Caco-2 (cell line): ENCODE measurements around the gene FXYD7. TPM values are rescaled to one million over a fixed set of nuclear protein-coding genes. Genes with fewer than 3 reads are reported as not detected.

Experiments
- BruUV-seq: library from RNA; stranded (reverse); fragments of 400-500 nt; replicated peaks from 2 replicates; lab custom pipeline; 2021; lab: Mats Ljungman, UMichigan
- CTCF ChIA-PET: fragments of 300-600 bp; sonication (Branson Sonifier 250); formaldehyde crosslinking; loops from one replicate; lab custom pipeline; 2022; ENCODE audit warnings: antibody characterized with exemption; lab: Charles Lee
- POLR2A ChIA-PET: fragments of 300-600 bp; sonication (Branson Sonifier 250); formaldehyde crosslinking; loops from one replicate; lab custom pipeline; 2022; ENCODE audit warnings: antibody characterized with exemption; lab: Charles Lee
- DNase-seq, 2 experiments: peaks; one replicate each; pipeline versions ENCODE4 v3.0.0 to v3.0.0-alpha.2; 2020 to 2022
- H3K27me3 ChIP-seq: replicated peaks from 2 replicates; pipeline ENCODE4 v1.6.0; 2011; ENCODE audit warnings: low read length; ENCODE audit not compliant: control insufficient read depth, insufficient read depth
- H3K36me3 ChIP-seq: 2 replicates; pipeline ENCODE4 v1.5.1; 2011; ENCODE audit warnings: low read length; ENCODE audit not compliant: control insufficient read depth, insufficient read depth
- H3K4me1 ChIP-seq: fragments of 250-450 bp; sonication (Bioruptor Pico); 2 replicates; pipeline ENCODE4 v1.5.1; 2020; ENCODE audit warnings: mild to moderate bottlenecking
- H3K4me3 ChIP-seq: 2 replicates; pipeline ENCODE4 v1.5.1; 2011; ENCODE audit warnings: low read depth, mild to moderate bottlenecking, control low read depth, low read length
- H3K9me3 ChIP-seq: fragments of 250-450 bp; sonication (Bioruptor Pico); 2 replicates; pipeline ENCODE4 v1.5.1; 2020; ENCODE audit warnings: mild to moderate bottlenecking, moderate library complexity
- H3K27ac Mint-ChIP-seq: one replicate; pipeline ENCODE4 v1.8.0; 2022; ENCODE audit warnings: mixed read lengths; ENCODE audit not compliant: unreplicated experiment
- H3K27me3 Mint-ChIP-seq: one replicate; pipeline ENCODE4 v1.8.0; 2022; ENCODE audit warnings: mixed read lengths; ENCODE audit not compliant: insufficient read depth, unreplicated experiment
- H3K36me3 Mint-ChIP-seq: one replicate; pipeline ENCODE4 v1.8.0; 2022; ENCODE audit warnings: mild to moderate bottlenecking, mixed read lengths; ENCODE audit not compliant: insufficient read depth, unreplicated experiment
- H3K4me1 Mint-ChIP-seq: one replicate; pipeline ENCODE4 v1.8.0; 2022; ENCODE audit warnings: low read depth, mixed read lengths; ENCODE audit not compliant: unreplicated experiment
- H3K4me3 Mint-ChIP-seq: one replicate; pipeline ENCODE4 v1.8.0; 2022; ENCODE audit warnings: mild to moderate bottlenecking, moderate library complexity, mixed read lengths; ENCODE audit not compliant: unreplicated experiment
- H3K9me3 Mint-ChIP-seq: one replicate; pipeline ENCODE4 v1.8.0; 2022; ENCODE audit warnings: mixed read lengths; ENCODE audit not compliant: unreplicated experiment
- CTCF ChIP-seq, 2 experiments: fragments of 200-600 bp in 1 of 2; IDR thresholded peaks; 1 replicate in 1 of 2; 2 replicates in 1 of 2; pipeline versions ENCODE4 v1.5.1 to v1.8.0; 2011 to 2022; ENCODE audit warnings: antibody characterized with exemption in 1 of 2, control low read depth in 1 of 2, inconsistent platforms in 1 of 2, low read depth in 1 of 2, low read length in 1 of 2, mild to moderate bottlenecking in 1 of 2, moderate library complexity in 1 of 2; ENCODE audit not compliant: insufficient read depth in 1 of 2, severe bottlenecking in 1 of 2, unreplicated experiment in 1 of 2
- intact Hi-C: fragments of 100-400 bp; cut with micrococcal nuclease; formaldehyde crosslinking; loops from one replicate; pipeline ENCODE4 v1.10.0; 2022; ENCODE audit not compliant: unreplicated experiment
- total RNA-seq: library from RNA; stranded (reverse); gene quantifications from 2 replicates; pipeline ENCODE4 v1.2.3, GENCODE V29; 2022

Gene FXYD7
- total RNA-seq, 1 experiment from 2014 or later: not detected

DNA sequence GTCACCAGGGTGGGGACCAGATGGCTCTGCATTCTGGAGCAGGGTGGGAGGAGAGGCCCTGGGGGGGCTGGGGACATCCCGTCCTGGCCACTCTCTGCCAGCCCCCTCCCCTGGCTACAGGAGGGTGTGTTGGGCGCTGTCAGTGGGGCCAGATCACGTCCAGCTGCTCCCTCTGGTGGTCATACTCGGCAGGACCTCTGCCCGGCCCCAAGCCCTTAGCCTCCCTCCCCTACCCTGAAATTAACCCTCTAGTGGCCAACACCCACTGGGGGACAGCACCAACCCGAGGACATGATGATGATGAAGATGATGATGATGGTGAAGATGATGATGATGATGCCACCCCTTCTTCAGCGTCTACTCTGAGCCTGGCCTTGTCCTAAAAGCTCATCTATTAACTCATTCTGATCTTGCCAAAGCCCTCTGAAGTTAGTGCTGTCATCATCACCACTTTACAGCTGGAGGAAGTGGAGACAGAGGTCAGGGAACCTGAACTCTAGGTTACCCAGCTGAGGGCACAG lies 7.6 kb upstream of the FXYD7 start:
- H3K9me3 Mint-ChIP-seq: no peaks in the 10 kb centered on the region

DNA sequence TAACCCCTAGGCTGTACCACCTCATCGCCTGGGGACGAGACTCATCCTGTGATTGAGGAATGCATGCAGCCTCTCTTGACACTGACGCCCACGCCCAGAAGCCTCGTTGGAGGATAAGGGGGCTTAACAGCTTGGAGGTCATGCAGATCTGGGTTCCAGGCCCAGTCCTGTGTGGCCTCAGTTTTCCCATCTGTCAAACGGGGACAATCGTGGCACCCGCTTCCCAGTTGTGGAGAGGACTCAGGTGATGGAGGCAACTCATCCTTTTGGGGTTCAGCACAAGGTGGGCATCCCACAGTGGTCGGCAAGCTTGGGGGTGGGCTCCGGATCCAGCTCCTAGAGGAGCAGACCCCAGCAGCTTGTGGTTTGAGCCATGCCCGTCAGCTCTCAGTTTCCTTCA lies 6.8 kb upstream of the FXYD7 start:
- Histone ChIP-seq H3K9me3 (no peaks in the 10 kb centered on the region), H3K4me3 (no peak overlapping the region), H3K27me3 (no peaks in the 10 kb centered on the region), H3K4me1 (peaks cover 5% of the 10 kb centered on the region; the same call in 1 of the 2 replicates), H3K36me3 (no peaks in the 10 kb centered on the region)
- no peaks in the 10 kb centered on the region for H3K9me3 Mint-ChIP-seq
- POLR2A ChIA-PET: no interaction called here
- H3K4me3 Mint-ChIP-seq: no peak overlapping the region
- no peak for DNase-seq
- H3K36me3 Mint-ChIP-seq: no peaks in the 10 kb centered on the region
- peaks cover 7% of the 10 kb centered on the region for H3K4me1 Mint-ChIP-seq
- intact Hi-C loops: loop anchor here (5.0 kb wide), 2 partner anchors 111 to 164 kb away; partner anchors contain the start of gene LSR
- CTCF ChIA-PET: interaction anchor here (0.9 to 3.5 kb wide), 6 partner anchors 12 to 95 kb away, joined by 3 to 24 read pairs (median 5); partner anchors contain the start of gene HPN
- H3K27ac Mint-ChIP-seq: no peak overlapping the region
- no peak for TF ChIP-seq CTCF (IDR thresholded peaks at IDR 0.05; ENCODE audit: insufficient read depth in 1 of 2, low read depth in 1 of 2, low read length in 1 of 2, severe bottlenecking in 1 of 2, unreplicated experiment in 1 of 2)
- no TSS peak for BruUV-seq
- peaks cover 2% of the 10 kb centered on the region for H3K27me3 Mint-ChIP-seq

More for the DNA sequence above, 7.6 kb upstream of the FXYD7 start:
- peaks cover 7% of the 10 kb centered on the region for H3K4me1 Mint-ChIP-seq
- H3K4me3 Mint-ChIP-seq: no peak overlapping the region
- H3K27me3 Mint-ChIP-seq: peaks cover 2% of the 10 kb centered on the region
- no peaks in the 10 kb centered on the region for H3K27me3 ChIP-seq
- peak; percentile 94 to 96 for TF ChIP-seq CTCF (IDR thresholded peaks at IDR 0.05; ENCODE audit: insufficient read depth in 1 of 2, low read depth in 1 of 2, low read length in 1 of 2, severe bottlenecking in 1 of 2, unreplicated experiment in 1 of 2)
- DNase-seq: peak; percentile 82 to 89
- intact Hi-C loops: loop anchor here (1.0 to 5.0 kb wide), 4 partner anchors 21 to 163 kb away; partner anchors contain the start of gene LSR
- H3K4me3 ChIP-seq: no peak overlapping the region
- no TSS peak for BruUV-seq
- no peaks in the 10 kb centered on the region for H3K36me3 Mint-ChIP-seq
- POLR2A ChIA-PET: interaction anchor here (0.5 kb wide), 1 partner anchor 59 kb away, joined by 3 read pairs; no protein-coding TSS in a partner anchor
- no peaks in the 10 kb centered on the region for H3K36me3 ChIP-seq
- H3K4me1 ChIP-seq: peaks cover 11% of the 10 kb centered on the region; the same call in 1 of the 2 replicates
- CTCF ChIA-PET: interaction anchor here (0.9 to 3.5 kb wide), 6 partner anchors 11 to 94 kb away, joined by 3 to 24 read pairs (median 5); partner anchors contain the start of gene HPN
- no peaks in the 10 kb centered on the region for H3K9me3 ChIP-seq
- no peak overlapping the region for H3K27ac Mint-ChIP-seq

GRCh38 chr19:35136977-35137702 lies 5.9 kb upstream of the FXYD7 start:
- no peak overlapping the region for H3K4me3 Mint-ChIP-seq
- intact Hi-C loops: loop anchor here (5.0 kb wide), 2 partner anchors 110 to 165 kb away; partner anchors contain the start of gene LSR
- H3K27ac Mint-ChIP-seq: no peak overlapping the region
- H3K36me3 Mint-ChIP-seq: no peaks in the 10 kb centered on the region
- peaks cover 7% of the 10 kb centered on the region for H3K4me1 Mint-ChIP-seq
- BruUV-seq: no TSS peak
- H3K4me3 ChIP-seq: no peak overlapping the region
- H3K27me3 Mint-ChIP-seq: peaks cover 2% of the 10 kb centered on the region
- H3K9me3 Mint-ChIP-seq: no peaks in the 10 kb centered on the region
- TF ChIP-seq CTCF (IDR thresholded peaks at IDR 0.05; ENCODE audit: insufficient read depth in 1 of 2, low read depth in 1 of 2, low read length in 1 of 2, severe bottlenecking in 1 of 2, unreplicated experiment in 1 of 2): no peak
- DNase-seq: no peak
- ChIA-PET CTCF (interaction anchor here (0.9 to 3.5 kb wide), 2 partner anchors 67 to 70 kb away, joined by 3 to 24 read pairs; no protein-coding TSS in a partner anchor), POLR2A (no interaction called here)
- H3K9me3 ChIP-seq: no peaks in the 10 kb centered on the region; the same call in 1 of the 2 replicates
- no peaks in the 10 kb centered on the region for H3K36me3 ChIP-seq
- H3K27me3 ChIP-seq: no peaks in the 10 kb centered on the region
- H3K4me1 ChIP-seq: peaks cover 9% of the 10 kb centered on the region; the same call in 1 of the 2 replicates
